ENCODE data around the gene CLMP.

The CLMP gene

GRCh38 chr11:123111465-123111864, 83.6 kb downstream of the CLMP start:
- Histone ChIP-seq H3K9ac (no peak overlapping the region), H3K9me3 (replicated peaks in 1 of 11) (peaks cover 8 to 12% (median 9%) of the 10 kb centered on the region in 11 experiments), H3K4me1 (peaks cover 0 to 11% (median 7%) of the 10 kb centered on the region in 10 experiments; a peak in 12 of 20 replicates), H3K27ac (no peak overlapping the region), H3K4me2 (no peak overlapping the region), H3K27me3 (no peaks in the 10 kb centered on the region), H3K36me3 (no peaks in the 10 kb centered on the region), H4K20me1 (no peaks in the 10 kb centered on the region), H3K4me3 (no peak overlapping the region)
- TF ChIP-seq Cebpa-rat (IDR thresholded peaks at IDR 0.05) = no peak

- no peak for TF ChIP-seq Cebpa-rat (IDR thresholded peaks at IDR 0.05)
- Histone ChIP-seq H3K4me1 (peaks cover 0 to 20% (median 13%) of the 10 kb centered on the region in 10 experiments; a peak in 15 of 20 replicates), H3K9me3 (replicated peaks in 1 of 11) (peaks cover 0 to 2% (median under 1%) of the 10 kb centered on the region in 11 experiments; a peak in 5 of 22 replicates), H3K27ac (no peak overlapping the region), H3K4me3 (no peak overlapping the region), H3K4me2 (peak overlapping the region in 10 of 11 experiments; percentile 2 to 42 (median 32); a peak in 11 of 22 replicates), H3K36me3 (no peaks in the 10 kb centered on the region), H4K20me1 (no peaks in the 10 kb centered on the region), H3K9ac (no peak overlapping the region), H3K27me3 (no peaks in the 10 kb centered on the region)
Measured at GRCh38 chr11:123110397-123110796, 84.7 kb downstream of the CLMP start.

GRCh38 chr11:123107945-123108495, 87.0 kb downstream of the CLMP start:
- H3K4me1 ChIP-seq = peaks cover 0 to 42% (median 34%) of the 10 kb centered on the region in 10 experiments; a peak in 17 of 20 replicates
- H3K4me3 ChIP-seq = no peak overlapping the region
- no peaks in the 10 kb centered on the region for H3K27me3 ChIP-seq
- no peak overlapping the region for H3K9ac ChIP-seq
- H3K9me3 ChIP-seq (replicated peaks in 1 of 11) = no peaks in the 10 kb centered on the region
- no peak overlapping the region for H3K27ac ChIP-seq
- H3K36me3 ChIP-seq = no peaks in the 10 kb centered on the region
- no peak overlapping the region for H3K4me2 ChIP-seq
- TF ChIP-seq Cebpa-rat (IDR thresholded peaks at IDR 0.05) = no peak
- no peaks in the 10 kb centered on the region for H4K20me1 ChIP-seq

GRCh38 chr11:123104697-123105096, 90.4 kb downstream of the CLMP start:
- Histone ChIP-seq H3K4me1 (peaks cover 7 to 56% (median 44%) of the 10 kb centered on the region in 10 experiments; a peak in 19 of 20 replicates), H3K9ac (no peak overlapping the region), H3K36me3 (no peaks in the 10 kb centered on the region), H4K20me1 (no peaks in the 10 kb centered on the region), H3K9me3 (replicated peaks in 1 of 11) (no peaks in the 10 kb centered on the region), H3K27me3 (no peaks in the 10 kb centered on the region), H3K4me2 (peak overlapping the region in 5 of 11 experiments; percentile 23 to 57 (median 53); a peak in 8 of 22 replicates), H3K27ac (no peak overlapping the region), H3K4me3 (no peak overlapping the region)
- no peak for TF ChIP-seq Cebpa-rat (IDR thresholded peaks at IDR 0.05)

GRCh38 chr11:123103326-123103980, 91.6 kb downstream of the CLMP start:
- Histone ChIP-seq H3K4me3 (no peak overlapping the region), H3K4me1 (peaks cover 7 to 56% (median 44%) of the 10 kb centered on the region in 10 experiments; a peak in 19 of 20 replicates), H3K9me3 (replicated peaks in 1 of 11) (no peaks in the 10 kb centered on the region), H3K36me3 (no peaks in the 10 kb centered on the region), H4K20me1 (no peaks in the 10 kb centered on the region), H3K9ac (0 out of 22 replicates have a peak overlapping the region, but pooled peaks of 2 of the 11 experiments have one; percentile 9 to 18), H3K4me2 (peak overlapping the region; percentile 4 to 61 (median 41); a peak in 19 of 22 replicates), H3K27me3 (no peaks in the 10 kb centered on the region), H3K27ac (no peak overlapping the region)
- no peak for TF ChIP-seq Cebpa-rat (IDR thresholded peaks at IDR 0.05)

GRCh38 chr11:123100379-123101085, 94.5 kb downstream of the CLMP start:
- Histone ChIP-seq H3K27ac (no peak overlapping the region), H3K36me3 (no peaks in the 10 kb centered on the region), H3K4me1 (peaks cover 7 to 58% (median 41%) of the 10 kb centered on the region in 10 experiments; a peak in 19 of 20 replicates), H3K9me3 (replicated peaks in 1 of 11) (no peaks in the 10 kb centered on the region), H4K20me1 (no peaks in the 10 kb centered on the region), H3K4me3 (no peak overlapping the region), H3K4me2 (peak overlapping the region; percentile 18 to 76 (median 64); a peak in 20 of 22 replicates), H3K9ac (no peak overlapping the region), H3K27me3 (no peaks in the 10 kb centered on the region)
- TF ChIP-seq Cebpa-rat (IDR thresholded peaks at IDR 0.05) = no peak

GRCh38 chr11:123098990-123099389, 96.1 kb downstream of the CLMP start:
- H4K20me1 ChIP-seq = no peaks in the 10 kb centered on the region
- H3K4me3 ChIP-seq = no peak overlapping the region
- H3K4me2 ChIP-seq = no peak overlapping the region
- no peaks in the 10 kb centered on the region for H3K36me3 ChIP-seq
- no peak overlapping the region for H3K9ac ChIP-seq
- peaks cover 7 to 43% (median 30%) of the 10 kb centered on the region in 10 experiments; a peak in 19 of 20 replicates for H3K4me1 ChIP-seq
- no peaks in the 10 kb centered on the region for H3K27me3 ChIP-seq
- TF ChIP-seq Cebpa-rat (IDR thresholded peaks at IDR 0.05) = no peak
- no peak overlapping the region for H3K27ac ChIP-seq
- no peaks in the 10 kb centered on the region for H3K9me3 ChIP-seq (replicated peaks in 1 of 11)

- no peak overlapping the region for H3K4me3 ChIP-seq
- no peaks in the 10 kb centered on the region for H3K27me3 ChIP-seq
- H4K20me1 ChIP-seq = no peaks in the 10 kb centered on the region
- TF ChIP-seq Cebpa-rat (IDR thresholded peaks at IDR 0.05) = no peak
- H3K4me2 ChIP-seq = no peak overlapping the region
- H3K9ac ChIP-seq = no peak overlapping the region
- H3K9me3 ChIP-seq (replicated peaks in 1 of 11) = no peaks in the 10 kb centered on the region
- no peaks in the 10 kb centered on the region for H3K36me3 ChIP-seq
- no peak overlapping the region for H3K27ac ChIP-seq
- peaks cover 0 to 9% (median 0%) of the 10 kb centered on the region in 10 experiments; a peak in 6 of 20 replicates for H3K4me1 ChIP-seq
Measured at GRCh38 chr11:123093739-123094138, 101.3 kb downstream of the CLMP start.

- H3K4me3 ChIP-seq = no peak overlapping the region
- H3K4me2 ChIP-seq = no peak overlapping the region
- no peak for TF ChIP-seq Cebpa-rat (IDR thresholded peaks at IDR 0.05)
- H3K27ac ChIP-seq = no peak overlapping the region
- H3K27me3 ChIP-seq = no peaks in the 10 kb centered on the region
- H3K9me3 ChIP-seq (replicated peaks in 1 of 11) = no peaks in the 10 kb centered on the region
- H3K36me3 ChIP-seq = no peaks in the 10 kb centered on the region
- H4K20me1 ChIP-seq = no peaks in the 10 kb centered on the region
- H3K9ac ChIP-seq = no peak overlapping the region
- peaks cover 0 to 11% (median 3%) of the 10 kb centered on the region in 10 experiments; a peak in 10 of 20 replicates for H3K4me1 ChIP-seq
Measured at GRCh38 chr11:123091506-123091905, 103.5 kb downstream of the CLMP start.

All from BLaER1 treated with 17β-estradiol and CSF1 and Interleukin-3, amounts not matched to agents 10 nM and 100 nM (cell line).